Myocyte (in vitro differentiated cells): ENCODE data around the gene RBM47. TPM values are rescaled to one million over a fixed set of nuclear protein-coding genes. Genes with fewer than 3 reads are reported as not detected.
"Not testable (repeated sequence)": the region's sequence is repeated elsewhere in the genome, so short reads cannot be mapped to it uniquely, and the experiment has no call there.

Experiments
- DNase-seq: peaks from one replicate; pipeline ENCODE4 v3.0.0-alpha.2; 2012; ENCODE audit warnings: low read depth
- polyA plus RNA-seq: library from polyadenylated mRNA; unstranded; fragments of >200 nt; gene quantifications from one replicate; pipeline ENCODE4 v1.2.1, GENCODE V29; 2012; ENCODE audit warnings: missing spikeins
- total RNA-seq: library from RNA; depleted of rRNA; stranded (reverse); fragments of >200 nt; gene quantifications from 2 replicates; pipeline ENCODE4 v1.2.3, GENCODE V29; 2014

RBM47 gene
- total RNA-seq, result not detected in 2 replicates
- not detected for polyA plus RNA-seq

- DNase-seq, result peak; percentile 39
Observed at GRCh38 chr4:40629401-40630334, at the start of gene RBM47. RBM47 (minus strand) TSS chr4:40629864; CDS start chr4:40438893, 190,971 bp downstream.

GRCh38 chr4:40678421-40678820 lies 48.8 kb upstream of the RBM47 start:
- no peak for DNase-seq

- no peak for DNase-seq
Observed at GRCh38 chr4:40675166-40675565, 45.5 kb upstream of the RBM47 start.

- peak; percentile 72 for DNase-seq
Observed at GRCh38 chr4:40672528-40673522, 43.2 kb upstream of the RBM47 start.

GRCh38 chr4:40669504-40669903 lies 39.8 kb upstream of the RBM47 start:
- DNase-seq, result no peak

- no peak for DNase-seq
Observed at GRCh38 chr4:40665842-40666241, 36.2 kb upstream of the RBM47 start.

- DNase-seq, result peak; percentile 17
Observed at GRCh38 chr4:40662962-40663604, 33.4 kb upstream of the RBM47 start.

- DNase-seq, result no peak
Observed at GRCh38 chr4:40661803-40662202, 32.1 kb upstream of the RBM47 start.

GRCh38 chr4:40656201-40656863 lies 26.7 kb upstream of the RBM47 start:
- DNase-seq, result no peak

GRCh38 chr4:40651280-40651679 lies 21.6 kb upstream of the RBM47 start:
- no peak for DNase-seq

GRCh38 chr4:40649321-40649720 lies 19.7 kb upstream of the RBM47 start:
- no peak for DNase-seq

GRCh38 chr4:40648742-40649281 lies 19.1 kb upstream of the RBM47 start:
- no peak for DNase-seq

GRCh38 chr4:40648131-40648530 lies 18.5 kb upstream of the RBM47 start:
- no peak for DNase-seq

GRCh38 chr4:40645586-40645985 lies 15.9 kb upstream of the RBM47 start:
- DNase-seq, result no peak

GRCh38 chr4:40632080-40632479 lies 2.4 kb upstream of the RBM47 start:
- no peak for DNase-seq

GRCh38 chr4:40630335-40631021 lies 814 bp upstream of the RBM47 start:
- no peak for DNase-seq

GRCh38 chr4:40628888-40629287 lies 776 bp downstream of the RBM47 start:
- no peak for DNase-seq

- not testable (repeated sequence) for DNase-seq
Observed at GRCh38 chr4:40628407-40628806, 1.3 kb downstream of the RBM47 start.

- DNase-seq, result no peak
Observed at GRCh38 chr4:40627540-40627939, 2.1 kb downstream of the RBM47 start.
